ENCODE measurements around the gene TENM4.

Gene TENM4

DNA sequence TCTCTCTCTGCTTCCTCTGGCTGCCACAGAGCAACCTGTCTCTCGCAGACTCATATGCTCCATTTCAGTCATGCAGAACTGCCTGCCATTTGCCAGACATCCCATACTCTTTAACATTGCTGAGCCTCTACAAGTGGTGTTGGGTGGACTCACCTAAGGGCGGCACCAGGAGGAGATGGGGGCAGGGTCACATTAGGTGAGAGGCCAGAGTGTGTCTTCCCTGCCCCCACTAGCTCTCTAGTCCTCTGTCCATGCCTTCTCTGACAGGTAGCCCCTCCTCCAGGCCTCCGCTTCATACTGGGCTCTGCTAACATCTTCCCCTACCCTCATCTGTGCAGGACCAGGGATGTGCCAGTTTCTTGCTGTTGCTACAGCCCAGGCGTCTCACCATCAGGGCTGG lies 366.3 kb downstream of the TENM4 start:
- H3K9me3 ChIP-seq (ENCODE audit: control insufficient read depth, low read length), result no peaks in the 10 kb centered on the region
- H3K36me3 ChIP-seq (ENCODE audit: control insufficient read depth, insufficient read depth, low read length), result no peaks in the 10 kb centered on the region
- H3K4me3 ChIP-seq (ENCODE audit: low read length), result no peak overlapping the region
- no peaks in the 10 kb centered on the region for H3K27me3 ChIP-seq (ENCODE audit: control insufficient read depth, insufficient read depth, low read length)
- no peak overlapping the region for H3K9ac ChIP-seq (ENCODE audit: low read length)
- no peaks in the 10 kb centered on the region for H3K4me1 ChIP-seq (ENCODE audit: control insufficient read depth, insufficient read depth, low read length)

DNA sequence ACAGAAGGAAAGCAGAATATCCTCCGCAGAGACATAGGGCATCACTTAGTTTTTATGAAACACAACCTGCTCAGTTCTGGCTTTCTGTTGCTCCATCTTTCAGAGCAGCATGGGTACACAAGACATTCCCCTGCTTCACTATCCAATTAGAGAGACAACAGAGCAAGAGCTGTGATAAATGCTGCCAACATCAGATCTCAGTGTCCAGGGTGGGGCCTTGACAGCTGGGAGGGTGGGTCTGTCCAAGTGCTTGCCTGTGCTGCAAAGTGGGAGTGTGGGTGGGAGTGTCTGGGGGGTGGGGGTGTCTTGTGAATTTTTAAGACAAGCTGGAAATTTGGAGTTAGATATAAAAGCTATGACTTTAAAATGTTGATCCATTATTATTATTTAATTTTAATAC lies 369.6 kb downstream of the TENM4 start:
- Histone ChIP-seq H3K36me3 (ENCODE audit: control insufficient read depth, insufficient read depth, low read length) (no peaks in the 10 kb centered on the region), H3K4me1 (ENCODE audit: control insufficient read depth, insufficient read depth, low read length) (no peaks in the 10 kb centered on the region), H3K9me3 (ENCODE audit: control insufficient read depth, low read length) (no peaks in the 10 kb centered on the region), H3K4me3 (ENCODE audit: low read length) (no peak overlapping the region), H3K27me3 (ENCODE audit: control insufficient read depth, insufficient read depth, low read length) (no peaks in the 10 kb centered on the region), H3K9ac (ENCODE audit: low read length) (no peak overlapping the region)

DNA sequence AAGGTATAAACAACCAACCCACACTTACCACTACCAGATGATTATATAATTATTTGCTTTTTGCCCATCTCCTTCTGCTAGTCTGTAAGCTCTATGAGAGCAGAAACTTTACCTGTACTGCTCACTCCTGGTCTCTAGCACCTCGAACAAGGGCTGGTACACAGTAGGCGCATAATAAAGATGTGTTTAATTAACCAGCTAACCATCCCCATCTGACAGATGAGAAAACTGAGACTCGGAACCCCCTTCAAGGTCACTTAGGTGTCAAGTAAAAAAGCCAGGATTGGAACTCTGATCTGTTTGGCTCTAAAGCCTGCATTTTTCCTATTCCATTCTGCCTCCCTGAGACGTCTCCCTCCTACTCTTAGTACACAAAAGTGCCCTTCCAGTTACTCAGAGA lies 370.3 kb downstream of the TENM4 start:
- no peak overlapping the region for H3K4me3 ChIP-seq (ENCODE audit: low read length)

DNA sequence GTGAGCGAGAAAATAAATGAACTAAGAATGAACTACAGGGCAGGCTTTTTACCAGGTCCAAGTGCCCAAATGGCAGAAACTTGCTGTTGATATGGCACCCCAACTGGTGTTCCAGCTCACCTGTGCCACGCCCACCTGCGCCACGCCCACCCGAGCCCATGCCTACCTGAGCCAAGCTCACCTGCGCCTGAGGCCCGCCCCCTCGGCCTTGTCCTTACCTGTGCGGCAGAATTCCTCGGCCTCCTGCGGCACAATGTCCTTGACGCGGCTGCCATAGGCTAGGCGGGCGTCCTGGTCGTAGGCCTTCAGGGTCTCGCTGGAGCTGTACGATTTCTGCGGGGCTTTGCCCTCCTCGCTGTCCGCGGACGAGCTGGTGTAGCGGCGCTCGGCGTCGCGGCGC lies 371.3 kb downstream of the TENM4 start:
- Histone ChIP-seq H3K36me3 (ENCODE audit: control insufficient read depth, insufficient read depth, low read length) (no peaks in the 10 kb centered on the region), H3K9me3 (ENCODE audit: control insufficient read depth, low read length) (no peaks in the 10 kb centered on the region), H3K9ac (ENCODE audit: low read length) (no peak overlapping the region), H3K4me1 (ENCODE audit: control insufficient read depth, insufficient read depth, low read length) (no peaks in the 10 kb centered on the region), H3K4me3 (ENCODE audit: low read length) (no peak overlapping the region), H3K27me3 (ENCODE audit: control insufficient read depth, insufficient read depth, low read length) (no peaks in the 10 kb centered on the region)

More for the DNA sequence above, 370.3 kb downstream of the TENM4 start:
- Histone ChIP-seq H3K9ac (ENCODE audit: low read length) (no peak overlapping the region), H3K36me3 (ENCODE audit: control insufficient read depth, insufficient read depth, low read length) (no peaks in the 10 kb centered on the region), H3K4me1 (ENCODE audit: control insufficient read depth, insufficient read depth, low read length) (no peaks in the 10 kb centered on the region), H3K27me3 (ENCODE audit: control insufficient read depth, insufficient read depth, low read length) (no peaks in the 10 kb centered on the region), H3K9me3 (ENCODE audit: control insufficient read depth, low read length) (no peaks in the 10 kb centered on the region)

DNA sequence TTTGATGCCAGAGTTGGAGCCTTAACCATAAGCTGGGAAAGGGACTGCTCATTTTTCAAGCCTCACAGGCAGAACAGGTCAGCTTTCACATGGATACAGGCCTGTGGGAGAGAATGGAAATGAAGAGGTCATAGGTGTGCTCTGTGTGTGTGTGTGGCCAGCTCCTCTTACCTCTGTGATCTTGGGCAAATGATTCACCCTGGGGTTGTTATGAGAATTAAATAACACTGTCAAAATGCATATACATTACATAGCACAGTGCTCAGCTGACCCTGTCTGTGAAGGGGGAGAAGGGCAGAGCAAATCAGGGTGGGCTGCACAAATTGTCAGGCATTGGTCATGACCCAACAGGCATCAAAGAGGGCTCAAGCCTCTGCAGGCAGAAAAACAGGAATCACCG lies 372.5 kb downstream of the TENM4 start:
- no peaks in the 10 kb centered on the region for H3K27me3 ChIP-seq (ENCODE audit: control insufficient read depth, insufficient read depth, low read length)
- no peak overlapping the region for H3K4me3 ChIP-seq (ENCODE audit: low read length)
- no peak overlapping the region for H3K9ac ChIP-seq (ENCODE audit: low read length)
- no peaks in the 10 kb centered on the region for H3K9me3 ChIP-seq (ENCODE audit: control insufficient read depth, low read length)
- H3K36me3 ChIP-seq (ENCODE audit: control insufficient read depth, insufficient read depth, low read length), result no peaks in the 10 kb centered on the region
- H3K4me1 ChIP-seq (ENCODE audit: control insufficient read depth, insufficient read depth, low read length), result no peaks in the 10 kb centered on the region

DNA sequence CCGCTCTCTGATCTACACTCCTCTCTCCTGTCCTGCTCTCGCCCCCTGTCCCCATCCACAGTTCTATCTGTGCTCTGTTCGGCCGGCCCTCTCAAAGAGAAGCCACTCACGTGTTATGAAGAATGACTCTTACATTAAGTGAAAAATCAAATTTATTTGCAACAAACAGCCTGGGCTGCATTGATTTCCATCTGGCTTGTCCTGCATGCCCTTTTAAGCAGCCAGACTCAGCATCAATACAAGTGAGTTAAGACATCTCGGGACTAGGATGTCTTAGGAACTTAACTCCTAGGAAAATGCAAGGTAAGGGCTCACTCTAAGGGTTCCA lies 373.5 kb downstream of the TENM4 start:
- H3K9ac ChIP-seq (ENCODE audit: low read length), result no peak overlapping the region
- no peak overlapping the region for H3K4me3 ChIP-seq (ENCODE audit: low read length)
- H3K27me3 ChIP-seq (ENCODE audit: control insufficient read depth, insufficient read depth, low read length), result no peaks in the 10 kb centered on the region
- no peaks in the 10 kb centered on the region for H3K4me1 ChIP-seq (ENCODE audit: control insufficient read depth, insufficient read depth, low read length)
- no peaks in the 10 kb centered on the region for H3K9me3 ChIP-seq (ENCODE audit: control insufficient read depth, low read length)
- H3K36me3 ChIP-seq (ENCODE audit: control insufficient read depth, insufficient read depth, low read length), result no peaks in the 10 kb centered on the region

DNA sequence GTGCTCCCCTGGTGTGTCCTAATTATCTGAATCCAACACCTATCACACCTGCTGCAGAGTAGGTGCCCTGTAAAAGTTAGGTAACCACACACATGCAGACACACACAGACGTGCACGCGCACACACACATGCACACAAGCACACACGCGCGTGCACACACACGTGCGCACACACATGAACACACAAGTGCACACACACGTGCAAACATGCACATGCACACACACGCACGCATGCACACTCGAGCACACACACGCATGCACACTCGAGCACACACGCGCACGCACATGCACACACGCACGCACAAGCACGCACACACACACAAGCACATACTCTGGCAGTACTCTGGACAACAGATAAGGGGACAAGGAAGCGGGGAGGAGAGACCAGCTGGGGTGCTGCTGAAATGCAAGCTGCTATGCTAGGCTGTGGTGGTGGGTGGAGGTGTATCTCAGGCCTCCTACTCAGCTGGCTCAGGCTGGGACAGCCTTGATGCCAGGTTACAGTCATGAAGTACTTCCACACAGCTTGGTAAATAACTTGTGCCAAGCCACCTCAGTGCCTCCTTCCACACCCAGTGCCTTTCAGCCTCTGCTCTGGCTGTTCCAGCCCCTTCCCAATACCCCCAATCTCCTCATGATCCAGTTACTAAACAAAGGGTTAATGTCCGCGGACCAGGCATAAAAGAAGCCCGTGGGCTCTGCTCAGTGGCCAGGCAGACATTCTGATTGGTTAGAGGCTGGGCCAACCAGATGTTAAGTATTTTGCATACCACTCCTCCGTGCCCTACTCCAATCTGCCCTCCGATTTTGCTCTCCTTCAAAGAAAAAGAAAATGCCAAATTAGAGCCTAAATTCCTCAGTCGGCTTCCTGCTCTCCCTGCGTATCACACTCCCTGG lies 374.1 kb downstream of the TENM4 start:
- Histone ChIP-seq H3K4me1 (ENCODE audit: control insufficient read depth, insufficient read depth, low read length) (no peaks in the 10 kb centered on the region), H3K9ac (ENCODE audit: low read length) (no peak overlapping the region), H3K27me3 (ENCODE audit: control insufficient read depth, insufficient read depth, low read length) (no peaks in the 10 kb centered on the region), H3K4me3 (ENCODE audit: low read length) (no peak overlapping the region), H3K9me3 (ENCODE audit: control insufficient read depth, low read length) (no peaks in the 10 kb centered on the region), H3K36me3 (ENCODE audit: control insufficient read depth, insufficient read depth, low read length) (no peaks in the 10 kb centered on the region)

DNA sequence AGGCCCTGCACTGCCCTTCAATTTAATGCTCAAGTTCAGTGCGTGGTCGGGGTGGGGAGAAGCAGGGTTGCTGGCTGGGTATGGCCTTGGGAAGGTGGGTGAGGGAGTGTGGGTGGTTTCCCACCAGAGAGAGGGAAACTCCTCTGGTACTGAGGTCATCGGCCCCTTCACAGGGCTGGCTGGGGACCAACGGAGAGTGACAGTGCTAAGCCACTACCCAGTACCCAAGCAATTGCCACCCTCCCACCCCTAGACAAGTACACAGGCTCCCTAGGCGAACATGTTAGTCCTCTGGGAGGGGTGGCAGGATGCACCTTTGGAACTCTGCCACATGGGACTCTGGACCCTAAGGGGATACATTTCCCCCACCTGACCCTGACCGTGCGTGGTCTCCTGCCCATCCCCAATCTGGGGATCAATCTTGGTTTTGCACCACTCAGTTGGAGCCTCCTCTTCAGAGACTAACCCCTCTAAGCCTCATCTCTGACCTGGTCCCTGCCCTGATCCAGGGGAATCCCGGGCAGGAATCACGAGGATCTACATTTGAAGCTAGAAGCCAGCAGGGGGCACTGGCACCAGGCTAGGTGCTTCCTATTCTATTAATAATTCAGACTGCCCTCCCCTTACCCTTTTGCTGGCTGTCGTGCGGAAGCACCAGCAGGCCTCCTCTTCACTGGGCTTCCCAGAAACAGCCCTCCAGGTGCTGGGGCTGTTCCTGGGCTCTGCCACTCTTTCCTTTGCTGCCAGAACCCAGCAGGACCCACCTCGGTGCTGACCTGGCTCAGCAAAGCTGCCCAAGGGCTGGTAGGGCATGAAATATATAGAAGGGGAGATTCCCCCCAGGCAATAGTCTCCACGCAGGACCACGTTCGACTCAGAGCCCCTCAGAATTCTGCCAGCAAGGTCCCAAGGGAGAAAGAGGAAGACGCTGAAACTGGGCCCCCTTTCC lies 377.7 kb downstream of the TENM4 start:
- H3K4me1 ChIP-seq (ENCODE audit: control insufficient read depth, insufficient read depth, low read length), result no peaks in the 10 kb centered on the region
- H3K36me3 ChIP-seq (ENCODE audit: control insufficient read depth, insufficient read depth, low read length), result no peaks in the 10 kb centered on the region
- no peaks in the 10 kb centered on the region for H3K9me3 ChIP-seq (ENCODE audit: control insufficient read depth, low read length)
- no peak overlapping the region for H3K4me3 ChIP-seq (ENCODE audit: low read length)
- no peak overlapping the region for H3K9ac ChIP-seq (ENCODE audit: low read length)
- H3K27me3 ChIP-seq (ENCODE audit: control insufficient read depth, insufficient read depth, low read length), result no peaks in the 10 kb centered on the region

DNA sequence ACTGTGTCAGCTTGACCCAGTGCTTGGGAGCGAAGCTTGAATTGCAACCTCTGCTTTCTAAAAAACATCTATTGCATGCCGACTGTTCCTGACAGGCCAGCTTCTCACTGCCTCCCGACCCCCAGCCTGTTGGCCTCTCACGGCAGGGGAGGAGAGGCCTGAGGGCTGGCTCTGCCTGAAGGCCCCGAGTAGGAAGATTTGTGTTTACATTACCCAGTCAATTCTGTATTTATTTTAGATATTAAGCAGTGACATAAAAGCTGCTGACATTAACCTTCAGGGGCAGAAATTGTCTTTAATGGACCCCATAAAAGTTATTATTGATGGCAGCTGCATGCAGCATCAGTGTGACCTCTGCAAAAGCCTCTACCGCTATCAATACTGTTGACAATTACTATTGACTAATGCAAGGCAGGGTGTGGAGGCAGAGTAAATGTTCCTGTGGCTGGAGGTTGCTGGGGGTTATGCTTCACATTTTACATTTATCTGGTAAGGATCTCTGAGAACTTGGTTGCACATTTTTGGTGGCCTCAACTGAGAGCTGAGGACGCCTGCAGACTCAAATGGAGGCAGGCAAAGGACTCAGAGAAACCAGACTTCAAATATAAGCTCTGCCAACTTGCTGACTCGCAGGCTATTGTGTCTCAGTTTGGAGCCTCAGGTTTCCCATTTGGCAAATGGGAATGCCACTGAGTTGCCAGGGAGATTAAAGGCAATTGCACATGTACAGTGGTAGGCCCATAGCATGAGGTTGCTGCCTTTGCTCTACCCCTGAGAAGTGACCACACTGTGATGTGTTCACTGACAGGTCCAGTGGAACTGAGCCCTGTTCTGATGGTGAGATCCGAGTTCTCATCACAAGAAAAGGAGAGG lies 380.5 kb downstream of the TENM4 start:
- Histone ChIP-seq H3K36me3 (ENCODE audit: control insufficient read depth, insufficient read depth, low read length) (no peaks in the 10 kb centered on the region), H3K4me3 (ENCODE audit: low read length) (no peak overlapping the region), H3K9ac (ENCODE audit: low read length) (no peak overlapping the region), H3K9me3 (ENCODE audit: control insufficient read depth, low read length) (no peaks in the 10 kb centered on the region), H3K4me1 (ENCODE audit: control insufficient read depth, insufficient read depth, low read length) (no peaks in the 10 kb centered on the region), H3K27me3 (ENCODE audit: control insufficient read depth, insufficient read depth, low read length) (no peaks in the 10 kb centered on the region)

DNA sequence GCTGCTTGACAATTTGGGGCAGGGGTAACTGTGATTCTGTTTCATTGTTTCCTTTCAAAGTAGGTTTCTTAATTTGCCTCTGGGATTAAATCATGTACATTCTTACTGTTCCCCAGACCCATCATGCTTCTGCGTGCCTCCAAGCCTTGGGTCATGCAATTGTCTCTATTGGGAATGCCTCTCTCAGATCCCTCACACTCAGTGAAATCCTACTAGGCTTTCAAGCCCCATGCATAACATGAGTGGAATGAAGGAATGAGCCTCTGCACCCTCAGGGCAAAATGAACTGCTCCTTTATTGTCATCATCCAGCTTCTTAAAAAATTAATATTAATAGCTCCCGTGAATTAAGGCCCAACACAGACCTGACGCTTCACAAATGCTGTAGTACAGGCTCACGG lies 381.7 kb downstream of the TENM4 start:
- no peak overlapping the region for H3K4me3 ChIP-seq (ENCODE audit: low read length)
- H3K27me3 ChIP-seq (ENCODE audit: control insufficient read depth, insufficient read depth, low read length), result no peaks in the 10 kb centered on the region
- H3K36me3 ChIP-seq (ENCODE audit: control insufficient read depth, insufficient read depth, low read length), result no peaks in the 10 kb centered on the region
- no peaks in the 10 kb centered on the region for H3K9me3 ChIP-seq (ENCODE audit: control insufficient read depth, low read length)
- no peak overlapping the region for H3K9ac ChIP-seq (ENCODE audit: low read length)
- no peaks in the 10 kb centered on the region for H3K4me1 ChIP-seq (ENCODE audit: control insufficient read depth, insufficient read depth, low read length)

DNA sequence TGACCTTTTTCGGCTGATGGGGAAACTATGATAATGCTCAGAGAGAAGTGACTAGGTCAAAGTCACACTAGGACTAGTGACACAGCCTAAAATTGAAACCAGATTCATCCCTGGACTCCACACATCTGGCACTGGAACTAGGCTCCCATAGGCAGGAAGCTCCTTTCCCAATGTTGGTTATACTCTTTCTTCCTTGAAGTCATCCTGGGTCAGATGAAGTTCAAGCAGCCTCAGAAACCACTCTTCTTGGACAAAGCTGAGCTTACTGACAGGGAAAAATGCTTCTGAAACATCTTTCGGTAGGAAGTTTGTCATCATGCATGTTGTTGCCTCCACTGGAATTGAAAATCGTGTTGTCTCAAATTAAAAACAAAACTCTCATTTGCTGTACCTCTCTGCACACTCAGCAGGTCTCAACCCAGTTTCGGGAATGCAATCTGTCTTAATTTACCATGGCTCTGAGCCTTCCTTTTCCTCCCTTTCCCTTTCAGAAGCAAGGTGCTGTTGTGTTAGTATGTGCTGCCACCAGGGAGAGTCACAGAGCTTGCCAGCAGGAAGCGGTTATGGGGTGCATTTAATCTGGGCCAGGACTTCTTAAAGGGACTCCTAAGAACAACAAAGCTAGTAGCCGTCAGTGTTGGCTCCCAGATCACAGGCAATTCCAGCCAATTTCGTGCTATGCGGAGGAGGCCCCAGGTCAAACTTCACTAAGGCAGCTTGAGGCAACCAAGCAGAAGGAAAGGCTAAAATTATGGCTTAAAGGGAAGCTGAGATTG lies 384.8 kb downstream of the TENM4 start:
- no peak overlapping the region for H3K9ac ChIP-seq (ENCODE audit: low read length)
- no peaks in the 10 kb centered on the region for H3K36me3 ChIP-seq (ENCODE audit: control insufficient read depth, insufficient read depth, low read length)
- no peak overlapping the region for H3K4me3 ChIP-seq (ENCODE audit: low read length)
- H3K9me3 ChIP-seq (ENCODE audit: control insufficient read depth, low read length), result no peaks in the 10 kb centered on the region
- no peaks in the 10 kb centered on the region for H3K4me1 ChIP-seq (ENCODE audit: control insufficient read depth, insufficient read depth, low read length)
- H3K27me3 ChIP-seq (ENCODE audit: control insufficient read depth, insufficient read depth, low read length), result no peaks in the 10 kb centered on the region

All from mucosa of stomach (tissue), 1 donor.